Measurements from ENCODE around the gene POLR2F. TPM values are rescaled to one million over a fixed set of nuclear protein-coding genes. Genes with fewer than 3 reads are reported as not detected.

POLR2F gene
- total and polyA plus RNA-seq, 4 donors, result 21.4 to 152 (median 56.3) TPM

- 97% methylated on average over 14 of the region's 14 CpGs for WGBS
- peaks cover 2 to 37% (median 25%) of the 10 kb centered on the region in 4 donors for H3K36me3 ChIP-seq (ENCODE audit: control insufficient read depth in 4 of 4, insufficient read depth in 3 of 4, low read depth in 1 of 4, low read length in 3 of 4)
- H3K4me1 ChIP-seq (ENCODE audit: control insufficient read depth in 4 of 4, insufficient read depth in 4 of 4, low read length in 3 of 4), result peaks cover 0 to 8% (median 3%) of the 10 kb centered on the region in 4 donors
- no peak overlapping the region for H3K9ac ChIP-seq (ENCODE audit: low read depth in 1 of 2, low read length in 2 of 2)
- H3K9me3 ChIP-seq (ENCODE audit: control insufficient read depth in 4 of 4, low read length in 3 of 4), result no peaks in the 10 kb centered on the region
- H3K27ac ChIP-seq (ENCODE audit: low read depth in 1 of 2, low read length in 2 of 2), result no peak overlapping the region
- H3K27me3 ChIP-seq (ENCODE audit: control insufficient read depth in 4 of 4, insufficient read depth in 4 of 4, low read length in 3 of 4), result no peaks in the 10 kb centered on the region
- no peak for DNase-seq (ENCODE audit: low spot score)
- TF ChIP-seq JUND (IDR thresholded peaks at IDR 0.05) (no peak), REST (IDR thresholded peaks at IDR 0.05) (no peak), NR2F2 (IDR thresholded peaks at IDR 0.05) (no peak), TAF1 (conservative IDR thresholded peaks at IDR 0.05) (no peak), GABPA (IDR thresholded peaks at IDR 0.05 in 1 of 2, conservative IDR thresholded peaks at IDR 0.05 in 1 of 2) (no peak), ZBTB33 (IDR thresholded peaks at IDR 0.05) (no peak), YY1 (IDR thresholded peaks at IDR 0.05) (no peak), EGR1 (IDR thresholded peaks at IDR 0.05; ENCODE audit: low read depth in 2 of 2) (no peak), FOXA1 (IDR thresholded peaks at IDR 0.05) (no peak), MAX (IDR thresholded peaks at IDR 0.05) (no peak), SP1 (IDR thresholded peaks at IDR 0.05) (no peak), HNF4G (IDR thresholded peaks at IDR 0.05) (no peak), HNF4A (conservative IDR thresholded peaks at IDR 0.05) (no peak), CTCF (IDR thresholded peaks at IDR 0.05; ENCODE audit: low read depth, low read length, missing input control) (no peak), RXRA (IDR thresholded peaks at IDR 0.05) (no peak), FOXA2 (IDR thresholded peaks at IDR 0.05) (no peak), ATF3 (IDR thresholded peaks at IDR 0.05) (no peak), RAD21 (IDR thresholded peaks at IDR 0.05) (no peak)
- no peak overlapping the region for H3K4me3 ChIP-seq (ENCODE audit: low read depth in 1 of 3, low read length in 3 of 3)
Observed at GRCh38 chr22:37967637-37968451, 14.3 kb downstream of the POLR2F start.
